Measurements from ENCODE around the gene SYT12. TPM values are rescaled to one million over a fixed set of nuclear protein-coding genes. Genes with fewer than 3 reads are reported as not detected.

The SYT12 gene
- polyA plus RNA-seq, 1 donor from 2014 or later, result 2.3 TPM

GRCh38 chr11:67033661-67034166 is 10.8 kb downstream of the SYT12 start:
- Histone ChIP-seq H3K9me2 (ENCODE audit: insufficient read depth, low read length) (no peaks in the 10 kb centered on the region), H3K27me3 (ENCODE audit: insufficient read depth, low read depth, low read length) (no peaks in the 10 kb centered on the region), H3K9me3 (ENCODE audit: low read length) (no peaks in the 10 kb centered on the region), H3K4me3 (ENCODE audit: low read length) (no peak overlapping the region), H3K9ac (ENCODE audit: low read length) (no peak overlapping the region), H3K36me3 (ENCODE audit: insufficient read depth, low read length) (no peaks in the 10 kb centered on the region), H3K79me2 (replicated peaks; ENCODE audit: insufficient read depth, low read length) (no peaks in the 10 kb centered on the region), H3F3A (ENCODE audit: insufficient read depth, low read length, poor library complexity, severe bottlenecking) (no peaks in the 10 kb centered on the region), H3K4me2 (ENCODE audit: low read length) (no peak overlapping the region), H4K20me1 (ENCODE audit: insufficient read depth) (no peaks in the 10 kb centered on the region), H2AFZ (ENCODE audit: low read depth, low read length) (no peak overlapping the region), H3K27ac (ENCODE audit: low read length) (no peak overlapping the region)
- TF ChIP-seq CTCF (IDR thresholded peaks at IDR 0.05; ENCODE audit: poor library complexity, severe bottlenecking) (no peak), RAD21 (conservative IDR thresholded peaks at IDR 0.05) (no peak), EZH2 (IDR thresholded peaks at IDR 0.05; ENCODE audit: borderline replicate concordance, insufficient read depth, low read length, poor library complexity, severe bottlenecking) (no peak), TAF1 (IDR thresholded peaks at IDR 0.05; ENCODE audit: low read depth) (no peak), EP300 (conservative IDR thresholded peaks at IDR 0.05; ENCODE audit: poor library complexity, severe bottlenecking) (no peak), POLR2AphosphoS5 (IDR thresholded peaks at IDR 0.05) (no peak), SMC3 (conservative IDR thresholded peaks at IDR 0.05; ENCODE audit: poor library complexity) (no peak)

- Histone ChIP-seq H3F3A (ENCODE audit: insufficient read depth, low read length, poor library complexity, severe bottlenecking) (no peaks in the 10 kb centered on the region), H3K36me3 (ENCODE audit: insufficient read depth, low read length) (no peaks in the 10 kb centered on the region), H3K9ac (ENCODE audit: low read length) (no peak overlapping the region), H3K27me3 (ENCODE audit: insufficient read depth, low read depth, low read length) (no peaks in the 10 kb centered on the region), H3K79me2 (replicated peaks; ENCODE audit: insufficient read depth, low read length) (no peaks in the 10 kb centered on the region), H4K20me1 (ENCODE audit: insufficient read depth) (no peaks in the 10 kb centered on the region), H3K4me2 (ENCODE audit: low read length) (no peak overlapping the region), H3K9me2 (ENCODE audit: insufficient read depth, low read length) (no peaks in the 10 kb centered on the region), H2AFZ (ENCODE audit: low read depth, low read length) (no peak overlapping the region), H3K4me3 (ENCODE audit: low read length) (no peak overlapping the region), H3K27ac (ENCODE audit: low read length) (no peak overlapping the region), H3K9me3 (ENCODE audit: low read length) (no peaks in the 10 kb centered on the region)
- no peak for TF ChIP-seq RAD21 (conservative IDR thresholded peaks at IDR 0.05)
- TF ChIP-seq CTCF (IDR thresholded peaks at IDR 0.05; ENCODE audit: poor library complexity, severe bottlenecking), result no peak
- TF ChIP-seq POLR2AphosphoS5 (IDR thresholded peaks at IDR 0.05), result no peak
- no peak for TF ChIP-seq TAF1 (IDR thresholded peaks at IDR 0.05; ENCODE audit: low read depth)
- no peak for TF ChIP-seq EP300 (conservative IDR thresholded peaks at IDR 0.05; ENCODE audit: poor library complexity, severe bottlenecking)
These were observed 11.4 kb downstream of the SYT12 start for GRCh38 chr11:67034350-67034749.

- Histone ChIP-seq H3K27ac (ENCODE audit: low read length) (no peak overlapping the region), H3K79me2 (replicated peaks; ENCODE audit: insufficient read depth, low read length) (no peaks in the 10 kb centered on the region)
- TF ChIP-seq SMC3 (conservative IDR thresholded peaks at IDR 0.05; ENCODE audit: poor library complexity), result no peak
- TF ChIP-seq CTCF (IDR thresholded peaks at IDR 0.05; ENCODE audit: poor library complexity, severe bottlenecking), result no peak
- no peak for TF ChIP-seq RAD21 (conservative IDR thresholded peaks at IDR 0.05)
- TF ChIP-seq EZH2 (IDR thresholded peaks at IDR 0.05; ENCODE audit: borderline replicate concordance, insufficient read depth, low read length, poor library complexity, severe bottlenecking), result no peak
- TF ChIP-seq EP300 (conservative IDR thresholded peaks at IDR 0.05; ENCODE audit: poor library complexity, severe bottlenecking), result no peak
- TF ChIP-seq REST (IDR thresholded peaks at IDR 0.05; ENCODE audit: borderline replicate concordance), result no peak
- TF ChIP-seq TAF1 (IDR thresholded peaks at IDR 0.05; ENCODE audit: low read depth), result no peak
- no peak for TF ChIP-seq POLR2AphosphoS5 (IDR thresholded peaks at IDR 0.05)
- TF ChIP-seq MXI1 (conservative IDR thresholded peaks at IDR 0.05; ENCODE audit: poor library complexity, severe bottlenecking), result no peak
These were observed 17.2 kb downstream of the SYT12 start for GRCh38 chr11:67040147-67040546.

More at GRCh38 chr11:67040147-67040546, 17.2 kb downstream of the SYT12 start:
- Histone ChIP-seq H3K9ac (ENCODE audit: low read length) (no peak overlapping the region), H2AFZ (ENCODE audit: low read depth, low read length) (no peak overlapping the region), H3K9me2 (ENCODE audit: insufficient read depth, low read length) (no peaks in the 10 kb centered on the region), H3F3A (ENCODE audit: insufficient read depth, low read length, poor library complexity, severe bottlenecking) (no peaks in the 10 kb centered on the region), H3K4me3 (ENCODE audit: low read length) (no peak overlapping the region), H3K9me3 (ENCODE audit: low read length) (no peaks in the 10 kb centered on the region), H3K27me3 (ENCODE audit: insufficient read depth, low read depth, low read length) (no peaks in the 10 kb centered on the region), H3K4me2 (ENCODE audit: low read length) (no peak overlapping the region), H3K36me3 (ENCODE audit: insufficient read depth, low read length) (no peaks in the 10 kb centered on the region), H4K20me1 (ENCODE audit: insufficient read depth) (no peaks in the 10 kb centered on the region)

Data from neural cell (in vitro differentiated cells).